ENCODE data around the gene STXBP3.

GRCh38 chr1:108718927-108719655, 27.4 kb upstream of the STXBP3 start:
- TF ChIP-seq FOSL2 (IDR thresholded peaks at IDR 0.05; ENCODE audit: borderline replicate concordance, low read depth) (no peak), USF2 (IDR thresholded peaks at IDR 0.05; ENCODE audit: borderline replicate concordance, low read depth, low read length) (no peak), SIN3A (IDR thresholded peaks at IDR 0.05; ENCODE audit: borderline replicate concordance, low read depth, low read length) (no peak), CTCF (IDR thresholded peaks at IDR 0.05) (no peak), MXI1 (IDR thresholded peaks at IDR 0.05; ENCODE audit: low read depth, low read length) (no peak), RCOR1 (IDR thresholded peaks at IDR 0.05; ENCODE audit: low read length) (no peak), EZH2phosphoT487 (IDR thresholded peaks at IDR 0.05; ENCODE audit: borderline replicate concordance, low read depth) (no peak)
